Neural cell (in vitro differentiated cells): ENCODE results near the gene COL18A1. TPM values are rescaled to one million over a fixed set of nuclear protein-coding genes. Genes with fewer than 3 reads are reported as not detected.

ENCODE experiments used
- H2AFZ ChIP-seq: fragments of 200-600, 300-800 bp; sonication (generic), shearing (Covaris generic); 2 replicates; pipeline ENCODE4 v1.6.0; 2014; ENCODE audit warnings: low read depth, mild to moderate bottlenecking, antibody characterized with exemption, low read length, moderate library complexity
- H3F3A ChIP-seq: fragments of 200-600 bp; shearing (Covaris generic); 2 replicates; pipeline ENCODE4 v1.6.1; 2016; ENCODE audit warnings: mild to moderate bottlenecking, moderate library complexity, mixed read lengths, antibody characterized with exemption, low read length; ENCODE audit not compliant: insufficient read depth, poor library complexity, severe bottlenecking
- H3K27ac ChIP-seq: fragments of 200-600, 300-800 bp; sonication (generic), shearing (Covaris generic); 2 replicates; pipeline ENCODE4 v1.5.1; 2014; ENCODE audit warnings: mild to moderate bottlenecking, low read length, moderate library complexity
- H3K27me3 ChIP-seq: fragments of 300-800, 200-600 bp; sonication (generic), shearing (Covaris generic); 2 replicates; pipeline ENCODE4 v1.6.0; 2014; ENCODE audit warnings: mild to moderate bottlenecking, low read depth, low read length, moderate library complexity; ENCODE audit not compliant: insufficient read depth
- H3K36me3 ChIP-seq: fragments of 300-800, 200-600 bp; sonication (generic), shearing (Covaris generic); 2 replicates; pipeline ENCODE4 v1.5.1; 2014; ENCODE audit warnings: mild to moderate bottlenecking, antibody characterized with exemption, low read length, moderate library complexity; ENCODE audit not compliant: insufficient read depth
- H3K4me2 ChIP-seq: fragments of 300-800, 200-600 bp; sonication (generic), shearing (Covaris generic); 2 replicates; pipeline ENCODE4 v1.6.0; 2014; ENCODE audit warnings: mild to moderate bottlenecking, low read length
- H3K4me3 ChIP-seq: fragments of 300-800, 200-600 bp; sonication (generic), shearing (Covaris generic); 2 replicates; pipeline ENCODE4 v1.5.1; 2014; ENCODE audit warnings: mild to moderate bottlenecking, low read length, moderate library complexity
- H3K79me2 ChIP-seq: fragments of 200-600 bp; shearing (Covaris generic); replicated peaks from 2 replicates; pipeline ENCODE4 v1.6.0; 2014; ENCODE audit warnings: mild to moderate bottlenecking, low read length, moderate library complexity; ENCODE audit not compliant: insufficient read depth
- H3K9ac ChIP-seq: fragments of 300-800, 200-600 bp; sonication (generic), shearing (Covaris generic); 2 replicates; pipeline ENCODE4 v1.6.1; 2016; ENCODE audit warnings: mild to moderate bottlenecking, low read length, mixed read lengths
- H3K9me2 ChIP-seq: fragments of 200-600 bp; shearing (Covaris generic); 2 replicates; pipeline ENCODE4 v1.6.1; 2016; ENCODE audit warnings: mild to moderate bottlenecking, low read length, mixed read lengths; ENCODE audit not compliant: insufficient read depth
- H3K9me3 ChIP-seq: fragments of 200-600, 300-800 bp; sonication (generic), shearing (Covaris generic); 2 replicates; pipeline ENCODE4 v1.6.1; 2016; ENCODE audit warnings: mild to moderate bottlenecking, mixed run types, low read length, moderate library complexity, mixed read lengths
- H4K20me1 ChIP-seq: fragments of 200-600 bp; shearing (Covaris generic); 2 replicates; pipeline ENCODE4 v1.6.1; 2016; ENCODE audit warnings: mild to moderate bottlenecking, mixed run types; ENCODE audit not compliant: insufficient read depth
- EP300 ChIP-seq: fragments of 450-650 bp; conservative IDR thresholded peaks from 2 replicates; pipeline ENCODE4 v1.6.1; 2014; ENCODE audit warnings: antibody characterized with exemption, mild to moderate bottlenecking, moderate library complexity; ENCODE audit not compliant: poor library complexity, severe bottlenecking
- MXI1 ChIP-seq: fragments of 450-650 bp; conservative IDR thresholded peaks from 2 replicates; pipeline ENCODE4 v1.6.1; 2014; ENCODE audit warnings: antibody characterized with exemption, mild to moderate bottlenecking; ENCODE audit not compliant: poor library complexity, severe bottlenecking
- RAD21 ChIP-seq: fragments of 450-650 bp; conservative IDR thresholded peaks from 2 replicates; pipeline ENCODE4 v1.6.1; 2014; ENCODE audit warnings: antibody characterized with exemption, mild to moderate bottlenecking, moderate library complexity
- SMC3 ChIP-seq: fragments of 450-650 bp; conservative IDR thresholded peaks from 2 replicates; pipeline ENCODE4 v1.6.1; 2014; ENCODE audit warnings: antibody characterized with exemption, mild to moderate bottlenecking, moderate library complexity; ENCODE audit not compliant: poor library complexity
- TAF1 ChIP-seq: IDR thresholded peaks from 2 replicates; pipeline ENCODE4 v1.6.1; 2012; ENCODE audit warnings: low read depth
- polyA plus RNA-seq: library from polyadenylated mRNA; depleted of rRNA; stranded (reverse); fragments of >200 nt; gene quantifications from 2 replicates; pipeline ENCODE4 v1.2.3, GENCODE V29; 2014
- TF ChIP-seq, protein P1 (sequence below): IDR thresholded peaks from 2 replicates; pipeline ENCODE4 v1.6.1; 2012; ENCODE audit warnings: borderline replicate concordance
- TF ChIP-seq, protein P2 (sequence below): fragments of 450-650 bp; IDR thresholded peaks from 2 replicates; pipeline ENCODE4 v1.5.1; 2014; ENCODE audit warnings: antibody characterized with exemption, mild to moderate bottlenecking, moderate library complexity; ENCODE audit not compliant: poor library complexity, severe bottlenecking

Gene COL18A1
- polyA plus RNA-seq, 1 donor from 2014 or later, result 2.5 TPM

DNA sequence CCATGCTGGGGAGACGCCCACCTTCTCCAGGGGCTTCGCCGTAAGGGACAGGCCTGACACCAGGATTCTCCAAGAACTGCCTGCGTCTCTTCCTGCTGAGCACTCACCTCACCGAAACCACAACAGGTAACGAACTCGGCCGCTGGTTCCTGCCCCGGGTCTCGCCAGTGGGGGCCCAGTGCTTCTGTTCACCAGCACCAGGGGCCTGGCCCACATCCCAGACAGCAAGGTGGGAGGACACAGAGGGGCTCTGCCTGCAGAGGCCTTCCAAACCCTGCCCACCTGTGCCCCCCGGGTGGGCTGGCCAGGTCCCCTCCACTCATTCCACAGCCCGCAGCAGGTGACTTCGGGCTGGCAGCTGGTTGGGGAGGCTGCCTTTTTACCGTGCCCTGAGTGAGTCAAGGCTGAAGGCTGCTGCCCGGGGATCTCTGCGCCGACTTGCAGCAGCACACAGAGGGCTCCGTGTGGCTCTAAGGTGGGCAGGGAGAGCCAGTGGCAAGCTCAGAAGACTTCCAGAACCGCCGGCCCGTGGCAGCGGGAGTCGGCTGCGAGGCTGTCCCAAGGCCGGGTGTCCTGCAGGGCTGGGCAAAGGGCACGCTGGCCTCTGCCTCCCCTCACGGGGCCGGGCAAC lies 14.7 kb upstream of the COL18A1 start:
- Histone ChIP-seq H3K36me3 (no peaks in the 10 kb centered on the region), H2AFZ (no peak overlapping the region), H3K9me2 (no peaks in the 10 kb centered on the region), H3K4me3 (no peak overlapping the region), H3K9ac (no peak overlapping the region), H3K79me2 (no peaks in the 10 kb centered on the region), H4K20me1 (no peaks in the 10 kb centered on the region), H3K4me2 (no peak overlapping the region), H3K27me3 (no peaks in the 10 kb centered on the region), H3F3A (no peaks in the 10 kb centered on the region), H3K27ac (no peak overlapping the region), H3K9me3 (no peaks in the 10 kb centered on the region)
- TF ChIP-seq, protein P1, sequence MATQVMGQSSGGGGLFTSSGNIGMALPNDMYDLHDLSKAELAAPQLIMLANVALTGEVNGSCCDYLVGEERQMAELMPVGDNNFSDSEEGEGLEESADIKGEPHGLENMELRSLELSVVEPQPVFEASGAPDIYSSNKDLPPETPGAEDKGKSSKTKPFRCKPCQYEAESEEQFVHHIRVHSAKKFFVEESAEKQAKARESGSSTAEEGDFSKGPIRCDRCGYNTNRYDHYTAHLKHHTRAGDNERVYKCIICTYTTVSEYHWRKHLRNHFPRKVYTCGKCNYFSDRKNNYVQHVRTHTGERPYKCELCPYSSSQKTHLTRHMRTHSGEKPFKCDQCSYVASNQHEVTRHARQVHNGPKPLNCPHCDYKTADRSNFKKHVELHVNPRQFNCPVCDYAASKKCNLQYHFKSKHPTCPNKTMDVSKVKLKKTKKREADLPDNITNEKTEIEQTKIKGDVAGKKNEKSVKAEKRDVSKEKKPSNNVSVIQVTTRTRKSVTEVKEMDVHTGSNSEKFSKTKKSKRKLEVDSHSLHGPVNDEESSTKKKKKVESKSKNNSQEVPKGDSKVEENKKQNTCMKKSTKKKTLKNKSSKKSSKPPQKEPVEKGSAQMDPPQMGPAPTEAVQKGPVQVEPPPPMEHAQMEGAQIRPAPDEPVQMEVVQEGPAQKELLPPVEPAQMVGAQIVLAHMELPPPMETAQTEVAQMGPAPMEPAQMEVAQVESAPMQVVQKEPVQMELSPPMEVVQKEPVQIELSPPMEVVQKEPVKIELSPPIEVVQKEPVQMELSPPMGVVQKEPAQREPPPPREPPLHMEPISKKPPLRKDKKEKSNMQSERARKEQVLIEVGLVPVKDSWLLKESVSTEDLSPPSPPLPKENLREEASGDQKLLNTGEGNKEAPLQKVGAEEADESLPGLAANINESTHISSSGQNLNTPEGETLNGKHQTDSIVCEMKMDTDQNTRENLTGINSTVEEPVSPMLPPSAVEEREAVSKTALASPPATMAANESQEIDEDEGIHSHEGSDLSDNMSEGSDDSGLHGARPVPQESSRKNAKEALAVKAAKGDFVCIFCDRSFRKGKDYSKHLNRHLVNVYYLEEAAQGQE, result no peak

- no peaks in the 10 kb centered on the region for H3K79me2 ChIP-seq
- no peak overlapping the region for H3K9ac ChIP-seq
- H3K27me3 ChIP-seq, result no peaks in the 10 kb centered on the region
- H3K36me3 ChIP-seq, result no peaks in the 10 kb centered on the region
- H2AFZ ChIP-seq, result no peak overlapping the region
- H3F3A ChIP-seq, result no peaks in the 10 kb centered on the region
- H3K4me3 ChIP-seq, result no peak overlapping the region
- H3K9me2 ChIP-seq, result no peaks in the 10 kb centered on the region
- H3K9me3 ChIP-seq, result no peaks in the 10 kb centered on the region
- no peaks in the 10 kb centered on the region for H4K20me1 ChIP-seq
- no peak overlapping the region for H3K27ac ChIP-seq
- no peak overlapping the region for H3K4me2 ChIP-seq
- TF ChIP-seq, protein P1, result no peak
- TF ChIP-seq, protein P2, sequence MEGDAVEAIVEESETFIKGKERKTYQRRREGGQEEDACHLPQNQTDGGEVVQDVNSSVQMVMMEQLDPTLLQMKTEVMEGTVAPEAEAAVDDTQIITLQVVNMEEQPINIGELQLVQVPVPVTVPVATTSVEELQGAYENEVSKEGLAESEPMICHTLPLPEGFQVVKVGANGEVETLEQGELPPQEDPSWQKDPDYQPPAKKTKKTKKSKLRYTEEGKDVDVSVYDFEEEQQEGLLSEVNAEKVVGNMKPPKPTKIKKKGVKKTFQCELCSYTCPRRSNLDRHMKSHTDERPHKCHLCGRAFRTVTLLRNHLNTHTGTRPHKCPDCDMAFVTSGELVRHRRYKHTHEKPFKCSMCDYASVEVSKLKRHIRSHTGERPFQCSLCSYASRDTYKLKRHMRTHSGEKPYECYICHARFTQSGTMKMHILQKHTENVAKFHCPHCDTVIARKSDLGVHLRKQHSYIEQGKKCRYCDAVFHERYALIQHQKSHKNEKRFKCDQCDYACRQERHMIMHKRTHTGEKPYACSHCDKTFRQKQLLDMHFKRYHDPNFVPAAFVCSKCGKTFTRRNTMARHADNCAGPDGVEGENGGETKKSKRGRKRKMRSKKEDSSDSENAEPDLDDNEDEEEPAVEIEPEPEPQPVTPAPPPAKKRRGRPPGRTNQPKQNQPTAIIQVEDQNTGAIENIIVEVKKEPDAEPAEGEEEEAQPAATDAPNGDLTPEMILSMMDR, result no peak
- TF ChIP-seq MXI1 (no peak), TAF1 (no peak), SMC3 (no peak), RAD21 (no peak), EP300 (no peak)
Measured at GRCh38 chr21:45390831-45391742, 13.9 kb upstream of the COL18A1 start.
